Panc1 (cell line): ENCODE results near the gene CACNA1C. TPM values are rescaled to one million over a fixed set of nuclear protein-coding genes. Genes with fewer than 3 reads are reported as not detected.

Source experiments
- ATAC-seq: fragments of 200-7000 bp; cut with Tn5 transposase; 2 replicates; pipeline ENCODE4 v1.9.1; 2020; ENCODE audit warnings: mild to moderate bottlenecking, moderate library complexity
- BruUV-seq: library from RNA; stranded (reverse); fragments of 400-500 nt; replicated peaks from 2 replicates; lab custom pipeline; 2021; lab: Mats Ljungman, UMichigan
- CTCF ChIA-PET: fragments of 300-600 bp; sonication (Branson Sonifier 250); formaldehyde crosslinking; loops from one replicate; lab custom pipeline; 2022; ENCODE audit warnings: antibody characterized with exemption; lab: Charles Lee
- POLR2A ChIA-PET: fragments of 300-600 bp; sonication (Branson Sonifier 250); formaldehyde crosslinking; loops from one replicate; lab custom pipeline; 2022; ENCODE audit warnings: antibody characterized with exemption; lab: Charles Lee
- DNase-seq: peaks from one replicate; pipeline ENCODE4 v3.0.0-alpha.2; 2010; ENCODE audit warnings: low read depth, low spot score
- H3K27ac ChIP-seq: 2 replicates; pipeline ENCODE4 v1.5.1; 2011; ENCODE audit warnings: mild to moderate bottlenecking, low read length, inconsistent platforms
- H3K27me3 ChIP-seq: fragments of 200-500 bp; sonication (Bioruptor generic); 2 replicates; pipeline ENCODE4 v1.6.0; 2014; ENCODE audit warnings: low read length, inconsistent platforms; ENCODE audit not compliant: control insufficient read depth, insufficient read depth
- H3K36me3 ChIP-seq: fragments of 200-500 bp; sonication (Bioruptor generic); 2 replicates; pipeline ENCODE4 v1.5.1; 2014; ENCODE audit warnings: inconsistent platforms, mild to moderate bottlenecking, low read length, moderate library complexity; ENCODE audit not compliant: control insufficient read depth, insufficient read depth
- H3K4me1 ChIP-seq: 2 replicates; pipeline ENCODE4 v1.5.1; 2011; ENCODE audit warnings: inconsistent platforms, mild to moderate bottlenecking, low read length, moderate library complexity; ENCODE audit not compliant: control insufficient read depth, insufficient read depth
- H3K4me3 ChIP-seq, 2 experiments: 2 replicates each; pipeline ENCODE4 v1.5.1; 2011 to 2012; ENCODE audit warnings: low read depth in 2 of 2, low read length in 2 of 2, mild to moderate bottlenecking in 2 of 2, inconsistent platforms in 1 of 2, moderate library complexity in 1 of 2
- H3K9me3 ChIP-seq: fragments of 200-500 bp; sonication (Bioruptor generic); 2 replicates; pipeline ENCODE4 v1.5.1; 2014; ENCODE audit warnings: low read depth, mild to moderate bottlenecking, inconsistent platforms, low read length, moderate library complexity; ENCODE audit not compliant: control insufficient read depth, insufficient read depth
- CTCF ChIP-seq: fragments of 450-650 bp; IDR thresholded peaks from 2 replicates; pipeline ENCODE4 v1.5.1; 2017; ENCODE audit warnings: mild to moderate bottlenecking
- POLR2AphosphoS5 ChIP-seq: IDR thresholded peaks from 2 replicates; pipeline ENCODE4 v1.6.1; 2012; ENCODE audit warnings: mild to moderate bottlenecking, low read depth, low read length, moderate library complexity
- REST ChIP-seq, 2 experiments: IDR thresholded peaks; 2 replicates each; pipeline ENCODE4 v1.6.1; 2011 to 2012; ENCODE audit warnings: low read depth in 2 of 2, control low read depth in 1 of 2, low read length in 1 of 2, mild to moderate bottlenecking in 1 of 2, moderate library complexity in 1 of 2; ENCODE audit not compliant: insufficient read depth in 1 of 2
- SIN3A ChIP-seq: IDR thresholded peaks from 2 replicates; pipeline ENCODE4 v1.6.1; 2012; ENCODE audit warnings: low read depth, mild to moderate bottlenecking, low read length, moderate library complexity, borderline replicate concordance; ENCODE audit not compliant: insufficient read depth
- TCF7L2 ChIP-seq: IDR thresholded peaks from 2 replicates; pipeline ENCODE4 v1.6.1; 2011; ENCODE audit warnings: mild to moderate bottlenecking, low read depth, low read length, inconsistent platforms
- in situ Hi-C: cut with HindIII; loops from 2 replicates; pipeline ENCODE4 v1.10.0; 2016; ENCODE audit warnings: low sequenced_read_pairs, low pct_unique_long_range_greater_than_20kb
- intact Hi-C: fragments of 100-400 bp; cut with micrococcal nuclease; formaldehyde crosslinking; loops from one replicate; pipeline ENCODE4 v1.10.0; 2022; ENCODE audit not compliant: unreplicated experiment
- total RNA-seq: library from RNA; stranded (reverse); gene quantifications from one replicate; pipeline ENCODE4 v1.2.1, GENCODE V29; 2021; ENCODE audit not compliant: unreplicated experiment

CACNA1C gene
- total RNA-seq, 1 experiment from 2014 or later, result 0.03 TPM

- H3K4me3 ChIP-seq, result no peak overlapping the region
- in situ Hi-C loops, result no loop called here
- H3K4me1 ChIP-seq, result no peaks in the 10 kb centered on the region
- ATAC-seq, result no peak
- POLR2A ChIA-PET, result no interaction called here
- DNase-seq, result no peak
- intact Hi-C loops, result no loop called here
- H3K36me3 ChIP-seq, result no peaks in the 10 kb centered on the region
- TF ChIP-seq CTCF (no peak), SIN3A (no peak), REST (IDR thresholded peaks at IDR 0.05; ENCODE audit: insufficient read depth in 1 of 2, low read depth in 2 of 2, low read length in 1 of 2) (no peak), TCF7L2 (no peak), POLR2AphosphoS5 (no peak)
- peaks cover 5% of the 10 kb centered on the region; the same call in 1 of the 2 replicates for H3K9me3 ChIP-seq
- H3K27me3 ChIP-seq, result no peaks in the 10 kb centered on the region
- no peak overlapping the region for H3K27ac ChIP-seq
- CTCF ChIA-PET, result no interaction called here
- BruUV-seq, result no TSS peak
Measured at GRCh38 chr12:2258025-2258424, 205.2 kb downstream of the CACNA1C start.

GRCh38 chr12:2259369-2259768 lies 206.6 kb downstream of the CACNA1C start:
- no peak for DNase-seq
- in situ Hi-C loops, result no loop called here
- no peak for ATAC-seq
- no peak overlapping the region for H3K27ac ChIP-seq
- TF ChIP-seq CTCF, result no peak
- no peak for TF ChIP-seq TCF7L2
- TF ChIP-seq SIN3A, result no peak
- TF ChIP-seq REST (IDR thresholded peaks at IDR 0.05; ENCODE audit: insufficient read depth in 1 of 2, low read depth in 2 of 2, low read length in 1 of 2), result no peak
- TF ChIP-seq POLR2AphosphoS5, result no peak
- ChIA-PET CTCF (no interaction called here), POLR2A (no interaction called here)
- no peaks in the 10 kb centered on the region for H3K4me1 ChIP-seq
- H3K9me3 ChIP-seq, result peaks cover 5% of the 10 kb centered on the region; the same call in 1 of the 2 replicates
- BruUV-seq, result no TSS peak
- no peaks in the 10 kb centered on the region for H3K36me3 ChIP-seq
- H3K4me3 ChIP-seq, result no peak overlapping the region
- intact Hi-C loops, result no loop called here
- H3K27me3 ChIP-seq, result no peaks in the 10 kb centered on the region
